Endothelial cell (in vitro differentiated cells): Measurements from ENCODE around the gene KLHDC10. TPM values are rescaled to one million over a fixed set of nuclear protein-coding genes. Genes with fewer than 3 reads are reported as not detected.

ENCODE experiments used
- DNase-seq: peaks from one replicate; pipeline ENCODE4 v3.0.0; 2021; ENCODE audit warnings: low spot score
- H3K27ac Mint-ChIP-seq: one replicate; pipeline ENCODE4 v1.8.0; 2021; ENCODE audit warnings: mixed read lengths, inconsistent platforms; ENCODE audit not compliant: unreplicated experiment
- H3K27me3 Mint-ChIP-seq: one replicate; pipeline ENCODE4 v1.8.0; 2021; ENCODE audit warnings: mild to moderate bottlenecking, moderate library complexity, mixed read lengths, inconsistent platforms; ENCODE audit not compliant: unreplicated experiment
- H3K36me3 Mint-ChIP-seq: one replicate; pipeline ENCODE4 v1.8.0; 2021; ENCODE audit warnings: mild to moderate bottlenecking, low read depth, mixed read lengths, inconsistent platforms; ENCODE audit not compliant: unreplicated experiment
- H3K4me1 Mint-ChIP-seq: one replicate; pipeline ENCODE4 v1.8.0; 2021; ENCODE audit warnings: mild to moderate bottlenecking, mixed read lengths, inconsistent platforms; ENCODE audit not compliant: unreplicated experiment
- H3K4me3 Mint-ChIP-seq: one replicate; pipeline ENCODE4 v1.8.0; 2021; ENCODE audit warnings: mild to moderate bottlenecking, mixed read lengths, inconsistent platforms; ENCODE audit not compliant: unreplicated experiment
- H3K9me3 Mint-ChIP-seq: one replicate; pipeline ENCODE4 v1.8.0; 2021; ENCODE audit warnings: mixed read lengths, inconsistent platforms; ENCODE audit not compliant: unreplicated experiment
- CTCF ChIP-seq: fragments of 200-600 bp; sonication (generic); IDR thresholded peaks from one replicate; pipeline ENCODE4 v1.5.0; 2021; ENCODE audit warnings: antibody characterized with exemption; ENCODE audit not compliant: unreplicated experiment
- total RNA-seq: library from RNA; stranded (reverse); fragmentation: NEBNext Ultra II Directional; extraction: Animal tissue kit (Norgen Biotek cat#: 25700); gene quantifications from one replicate; pipeline ENCODE4 v1.2.1, GENCODE V29; 2021; ENCODE audit not compliant: unreplicated experiment

KLHDC10 gene
- total RNA-seq, 1 donor from 2014 or later: 28.8 TPM

- Mint-ChIP-seq H3K9me3 (no peaks in the 10 kb centered on the region), H3K4me3 (no peak overlapping the region), H3K27ac (no peak overlapping the region), H3K4me1 (peaks cover 41% of the 10 kb centered on the region), H3K27me3 (peaks cover 13% of the 10 kb centered on the region), H3K36me3 (peaks cover 5% of the 10 kb centered on the region)
- no peak for DNase-seq
- no peak for TF ChIP-seq CTCF
Measured at GRCh38 chr7:130146693-130147405, 76.5 kb downstream of the KLHDC10 start.

DNA sequence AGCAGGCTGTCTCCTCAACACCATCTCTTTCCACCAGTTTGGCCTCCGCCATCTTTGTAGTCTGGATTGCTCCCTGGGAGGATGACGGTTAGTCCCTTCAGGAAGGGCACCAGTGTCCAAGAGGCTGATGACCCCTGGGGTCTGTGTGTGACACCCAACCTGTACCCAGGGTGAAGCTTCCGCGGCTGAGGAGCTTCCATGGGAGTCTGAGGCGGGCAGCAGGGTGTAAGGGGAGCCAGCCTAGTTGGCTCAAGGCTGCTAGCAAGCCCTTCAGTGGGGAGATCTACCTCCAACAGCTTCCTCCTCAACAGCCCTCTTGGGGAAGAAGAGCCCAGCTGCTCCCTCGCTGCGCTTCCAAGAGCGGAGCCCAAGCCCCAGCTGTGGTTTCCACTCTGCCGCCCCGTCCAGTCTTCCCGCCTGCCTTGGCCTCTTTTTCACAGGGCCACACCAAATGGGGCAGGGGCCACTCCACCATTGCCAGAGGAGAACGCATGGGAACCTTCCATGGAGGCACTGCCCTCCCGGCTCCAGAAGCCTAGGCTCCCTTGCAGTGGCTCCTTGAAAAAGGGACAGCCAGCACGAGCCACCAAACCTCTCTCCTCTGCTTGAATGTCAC, 77.5 kb downstream of the KLHDC10 start:
- Mint-ChIP-seq H3K36me3 (peaks cover 5% of the 10 kb centered on the region), H3K9me3 (no peaks in the 10 kb centered on the region), H3K27me3 (peaks cover 13% of the 10 kb centered on the region), H3K4me1 (peaks cover 41% of the 10 kb centered on the region), H3K4me3 (no peak overlapping the region), H3K27ac (peak overlapping the region; percentile 78)
- DNase-seq: no peak
- no peak for TF ChIP-seq CTCF

DNA sequence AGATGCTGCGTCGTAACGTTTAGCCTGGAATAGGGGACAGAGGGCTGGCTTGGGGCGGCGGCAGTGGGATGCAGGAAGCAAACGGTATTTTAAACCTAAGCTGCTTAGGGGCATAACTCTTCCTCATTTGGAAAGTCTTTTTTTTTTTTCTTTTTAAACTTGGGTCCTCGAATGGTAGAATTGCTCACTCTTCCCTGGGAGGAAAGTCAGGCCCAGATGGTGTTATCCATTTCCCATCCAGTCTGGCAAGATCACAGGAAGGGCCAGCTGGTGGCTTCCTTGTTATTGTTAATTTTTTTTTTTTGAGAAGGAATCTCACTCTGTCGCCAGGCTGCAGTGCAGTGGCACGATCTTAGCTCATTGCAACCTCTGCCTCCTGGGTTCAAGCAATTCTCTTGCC, 78.2 kb downstream of the KLHDC10 start:
- Mint-ChIP-seq H3K27ac (peak overlapping the region; percentile 78), H3K4me1 (peaks cover 36% of the 10 kb centered on the region), H3K36me3 (no peaks in the 10 kb centered on the region), H3K9me3 (no peaks in the 10 kb centered on the region), H3K27me3 (peaks cover 13% of the 10 kb centered on the region), H3K4me3 (no peak overlapping the region)
- DNase-seq: peak; percentile 10
- TF ChIP-seq CTCF: no peak

- Mint-ChIP-seq H3K4me1 (peaks cover 33% of the 10 kb centered on the region), H3K27ac (peak overlapping the region; percentile 88), H3K27me3 (peaks cover 13% of the 10 kb centered on the region), H3K36me3 (no peaks in the 10 kb centered on the region), H3K9me3 (no peaks in the 10 kb centered on the region), H3K4me3 (no peak overlapping the region)
- DNase-seq: peak; percentile 6
- no peak for TF ChIP-seq CTCF
Measured at GRCh38 chr7:130149281-130150139, 79.2 kb downstream of the KLHDC10 start.
